K562 (cell line): ENCODE results near the gene TOP3A. TPM values are rescaled to one million over a fixed set of nuclear protein-coding genes. Genes with fewer than 3 reads are reported as not detected.

Source experiments
- ATAC-seq: fragments of 200-7000 bp; cut with Tn5 transposase; 3 replicates; pipeline ENCODE4 v1.9.1; 2020; ENCODE audit warnings: moderate library complexity
- BruUV-seq: library from RNA; stranded (reverse); fragments of 400-500 nt; replicated peaks from 2 replicates; lab custom pipeline; 2021; lab: Mats Ljungman, UMichigan
- CTCF ChIA-PET: fragments of 300-600 bp; formaldehyde crosslinking; extraction: SDS; loops from one replicate; lab custom pipeline; 2021; ENCODE audit warnings: low intra/inter-chr PET ratio; lab: Yijun Ruan, JAX
- POLR2A ChIA-PET: fragments of 300-600, 350-650 bp; sonication (Branson Sonifier 250); formaldehyde crosslinking; extraction: SDS; loops from one replicate; lab custom pipeline; 2021; ENCODE audit warnings: antibody characterized with exemption, inconsistent platforms; lab: Yijun Ruan, JAX
- DNase-seq, 4 experiments: peaks; one replicate each; pipeline versions ENCODE4 v3.0.0 to v3.0.0-alpha.2; 2011 to 2018; ENCODE audit warnings: low spot score in 3 of 4, mixed read lengths in 3 of 4; ENCODE audit errors: extremely low read depth in 1 of 4
- FAIRE-seq: peaks from 2 replicates; lab custom pipeline; 2011; peaks lifted over from hg19 to GRCh38; lab: Jason Lieb, UNC
- H2AFZ ChIP-seq: 2 replicates; pipeline ENCODE4 v1.6.0; 2011; ENCODE audit warnings: low read depth, low read length, control low read depth, inconsistent platforms
- H3K27ac ChIP-seq: fragments of 200-600 bp; 3 replicates; pipeline ENCODE4 v1.8.0; 2011; ENCODE audit warnings: low read depth, mild to moderate bottlenecking, control low read depth, inconsistent platforms, low read length, moderate library complexity, mixed read lengths; ENCODE audit errors: extremely low read depth
- H3K27me3 ChIP-seq, 2 experiments: fragments of 300-600 bp in 1 of 2; 2 replicates in 1 of 2; 3 replicates in 1 of 2; pipeline versions ENCODE4 v1.6.0 to v1.8.0; 2011; ENCODE audit warnings: inconsistent platforms in 2 of 2, low read length in 2 of 2, mild to moderate bottlenecking in 1 of 2, mixed read lengths in 1 of 2, moderate library complexity in 1 of 2; ENCODE audit not compliant: control insufficient read depth in 2 of 2, insufficient read depth in 2 of 2
- H3K36me3 ChIP-seq: fragments of 300-600 bp; 3 replicates; pipeline ENCODE4 v1.8.0; 2011; ENCODE audit warnings: mild to moderate bottlenecking, low read length, inconsistent platforms; ENCODE audit not compliant: control insufficient read depth, insufficient read depth
- H3K4me1 ChIP-seq, 2 experiments: fragments of 200-600 bp in 1 of 2; replicated peaks in 1 of 2; 2 replicates in 1 of 2; 3 replicates in 1 of 2; pipeline versions ENCODE4 v1.5.1 to v1.8.0; 2011; ENCODE audit warnings: inconsistent platforms in 2 of 2, low read length in 2 of 2, mild to moderate bottlenecking in 1 of 2, mixed read lengths in 1 of 2, moderate library complexity in 1 of 2; ENCODE audit not compliant: control insufficient read depth in 2 of 2, insufficient read depth in 2 of 2
- H3K4me2 ChIP-seq: 2 replicates; pipeline ENCODE4 v1.6.1; 2011; ENCODE audit warnings: low read length, control low read depth, inconsistent platforms, mixed read lengths; ENCODE audit not compliant: insufficient read depth
- H3K4me3 ChIP-seq: fragments of 200-600 bp; sonication (generic), shearing (Covaris generic); 2 replicates; pipeline ENCODE4 v1.5.1; 2016; ENCODE audit warnings: control low read depth, inconsistent platforms
- H3K79me2 ChIP-seq: fragments of 200-600 bp; 3 replicates; pipeline ENCODE4 v1.8.0; 2011; ENCODE audit warnings: low read length, inconsistent platforms; ENCODE audit not compliant: control insufficient read depth, insufficient read depth
- H3K9ac ChIP-seq, 2 experiments: 2 replicates each; pipeline versions ENCODE4 v1.6.0 to v1.6.1; 2011; ENCODE audit warnings: low read depth in 2 of 2, low read length in 2 of 2, control low read depth in 1 of 2, inconsistent platforms in 1 of 2, mild to moderate bottlenecking in 1 of 2, mixed read lengths in 1 of 2; ENCODE audit not compliant: insufficient read depth in 1 of 2
- H3K9me1 ChIP-seq: one replicate; pipeline ENCODE4 v1.6.0; 2011; ENCODE audit warnings: inconsistent platforms, mild to moderate bottlenecking, low read length, moderate library complexity; ENCODE audit not compliant: control insufficient read depth, insufficient read depth
- H3K9me3 ChIP-seq: replicated peaks from 2 replicates; pipeline ENCODE4 v1.5.1; 2011; ENCODE audit warnings: low read depth, low read length, inconsistent platforms; ENCODE audit not compliant: control insufficient read depth, insufficient read depth
- H4K20me1 ChIP-seq: replicated peaks from 2 replicates; pipeline ENCODE4 v1.6.1; 2011; ENCODE audit warnings: low read length, inconsistent platforms, mixed read lengths; ENCODE audit not compliant: control insufficient read depth, insufficient read depth
- HDAC1 ChIP-seq, 2 experiments: fragments of 450-650 bp; IDR thresholded peaks; 2 replicates each; pipeline ENCODE4 v1.6.1; 2016 to 2017; ENCODE audit warnings: inconsistent platforms in 1 of 2, mild to moderate bottlenecking in 1 of 2, moderate library complexity in 1 of 2
- HMG20B ChIP-seq: fragments of 250-450 bp; sonication (Bioruptor Pico); IDR thresholded peaks from 2 replicates; pipeline ENCODE4 v1.5.0; 2021; ENCODE audit warnings: mild to moderate bottlenecking
- KDM1A ChIP-seq, 2 experiments: fragments of 450-650 bp; IDR thresholded peaks; 2 replicates each; pipeline ENCODE4 v1.6.1; 2016; ENCODE audit warnings: mild to moderate bottlenecking in 2 of 2
- NFIC ChIP-seq: fragments of 450-650 bp; IDR thresholded peaks from 2 replicates; pipeline ENCODE4 v1.6.1; 2017; ENCODE audit warnings: mild to moderate bottlenecking, inconsistent platforms
- NR2F6 ChIP-seq: fragments of 450-650 bp; formaldehyde crosslinking; IDR thresholded peaks from 2 replicates; pipeline ENCODE4 v1.4.0; 2020; ENCODE audit warnings: mild to moderate bottlenecking
- RCOR1 ChIP-seq, 2 experiments: IDR thresholded peaks; 2 replicates each; pipeline ENCODE4 v1.6.1; 2012; ENCODE audit warnings: low read depth in 2 of 2, low read length in 2 of 2, borderline replicate concordance in 1 of 2, improper control_type of control experiment in 1 of 2
- TAF7 ChIP-seq: fragments of 450-650 bp; IDR thresholded peaks from 2 replicates; pipeline ENCODE4 v1.6.1; 2016; ENCODE audit warnings: missing genetic modification characterization, missing compliant biosample characterization
- ZBTB17 ChIP-seq: fragments of 450-650 bp; formaldehyde crosslinking; IDR thresholded peaks from 2 replicates; pipeline ENCODE4 v1.4.0; 2020; ENCODE audit warnings: mild to moderate bottlenecking
- ZNF785 ChIP-seq: fragments of 250-450 bp; sonication (Bioruptor Pico); IDR thresholded peaks from 2 replicates; pipeline ENCODE4 v1.4.0; 2020; ENCODE audit warnings: mild to moderate bottlenecking
- WGBS: fragments of 100-300 bp; shearing (Covaris generic); methylation state at CpG from one replicate; pipeline ENCODE4 v1.1.6; 2016; ENCODE audit warnings: low coverage, mixed read lengths; ENCODE audit not compliant: insufficient coverage; ENCODE audit errors: missing lambda C conversion rate; 5-methylcytosine and 5-hydroxymethylcytosine counted together
- in situ Hi-C: fragments of 300-500 bp; cut with MboI; formaldehyde crosslinking; loops from 4 replicates; pipeline ENCODE4 v1.15.0; 2018; ENCODE audit warnings: inconsistent platforms, mixed read lengths
- intact Hi-C: fragments of 100-400 bp; cut with micrococcal nuclease; formaldehyde crosslinking; loops from 2 replicates; pipeline ENCODE4 v1.14.2; 2022
- polyA plus RNA-seq, 8 experiments: library from polyadenylated mRNA; depleted of rRNA in 4 of 8; stranded (reverse) in 5 of 8; unstranded in 3 of 8; fragments of >200 nt; fragmentation: Nextera tagmentation in 2 of 8; fragmentation: Illumina TruSeq in 1 of 8; extraction: Ambion mirVana in 2 of 8; extraction: Trizol in 1 of 8; gene quantifications; 2 replicates each; pipeline versions ENCODE4 v1.2.1 to v1.2.3, GENCODE V29; 2011 to 2014; ENCODE audit warnings: inconsistent platforms in 1 of 8, missing spikeins in 1 of 8
- total RNA-seq, 7 experiments: library from RNA; depleted of rRNA in 6 of 7; stranded (reverse); fragments of >200 nt in 6 of 7; fragmentation: Illumina TruSeq in 2 of 7; extraction: Trizol in 2 of 7; gene quantifications; 2 replicates each; pipeline versions ENCODE4 v1.2.1 to v1.2.3, GENCODE V29; 2011 to 2021; ENCODE audit warnings: low replicate concordance in 1 of 7
- TF ChIP-seq, protein P1 (sequence below): fragments of 200-600 bp; sonication (generic); IDR thresholded peaks from one replicate; pipeline ENCODE4 v1.6.1; 2012; ENCODE audit warnings: mild to moderate bottlenecking, low read depth, low read length, inconsistent platforms

The TOP3A gene
- total and polyA plus RNA-seq, 9 of the 15 experiments (the other 6 are each of a cell fraction or from before 2014, with no cell fraction given) = 5.2 to 49.7 (median 24.7) TPM

- in situ Hi-C loops = no loop called here
- H3K9me3 ChIP-seq = no peaks in the 10 kb centered on the region
- H3K4me2 ChIP-seq = no peak overlapping the region
- H3K4me3 ChIP-seq = no peak overlapping the region
- H3K36me3 ChIP-seq = peaks cover 11% of the 10 kb centered on the region; the same call in 1 of the 3 replicates
- no peak for DNase-seq
- no peak overlapping the region for H3K9ac ChIP-seq
- POLR2A ChIA-PET = no interaction called here
- TF ChIP-seq KDM1A (IDR thresholded peaks at IDR 0.05) (peak; percentile 81 to 84), NFIC (0 out of 2 replicates have a peak, but pooled peaks have one; percentile 21), ZBTB17 (CRISPR knock-in tag) (no peak), RCOR1 (IDR thresholded peaks at IDR 0.05; ENCODE audit: borderline replicate concordance in 1 of 2, low read depth in 2 of 2, low read length in 2 of 2) (peak in 1 of 2 experiments; percentile 48; a peak in 1 of 4 replicates), NR2F6 (CRISPR knock-in tag) (no peak), HDAC1 (IDR thresholded peaks at IDR 0.05) (0 out of 4 replicates have a peak, but pooled peaks of 1 of the 2 experiments have one; percentile 31), ZNF785 (no peak), TAF7 (tag) (no peak), HMG20B (CRISPR knock-in tag) (no peak)
- TF ChIP-seq, protein P1, sequence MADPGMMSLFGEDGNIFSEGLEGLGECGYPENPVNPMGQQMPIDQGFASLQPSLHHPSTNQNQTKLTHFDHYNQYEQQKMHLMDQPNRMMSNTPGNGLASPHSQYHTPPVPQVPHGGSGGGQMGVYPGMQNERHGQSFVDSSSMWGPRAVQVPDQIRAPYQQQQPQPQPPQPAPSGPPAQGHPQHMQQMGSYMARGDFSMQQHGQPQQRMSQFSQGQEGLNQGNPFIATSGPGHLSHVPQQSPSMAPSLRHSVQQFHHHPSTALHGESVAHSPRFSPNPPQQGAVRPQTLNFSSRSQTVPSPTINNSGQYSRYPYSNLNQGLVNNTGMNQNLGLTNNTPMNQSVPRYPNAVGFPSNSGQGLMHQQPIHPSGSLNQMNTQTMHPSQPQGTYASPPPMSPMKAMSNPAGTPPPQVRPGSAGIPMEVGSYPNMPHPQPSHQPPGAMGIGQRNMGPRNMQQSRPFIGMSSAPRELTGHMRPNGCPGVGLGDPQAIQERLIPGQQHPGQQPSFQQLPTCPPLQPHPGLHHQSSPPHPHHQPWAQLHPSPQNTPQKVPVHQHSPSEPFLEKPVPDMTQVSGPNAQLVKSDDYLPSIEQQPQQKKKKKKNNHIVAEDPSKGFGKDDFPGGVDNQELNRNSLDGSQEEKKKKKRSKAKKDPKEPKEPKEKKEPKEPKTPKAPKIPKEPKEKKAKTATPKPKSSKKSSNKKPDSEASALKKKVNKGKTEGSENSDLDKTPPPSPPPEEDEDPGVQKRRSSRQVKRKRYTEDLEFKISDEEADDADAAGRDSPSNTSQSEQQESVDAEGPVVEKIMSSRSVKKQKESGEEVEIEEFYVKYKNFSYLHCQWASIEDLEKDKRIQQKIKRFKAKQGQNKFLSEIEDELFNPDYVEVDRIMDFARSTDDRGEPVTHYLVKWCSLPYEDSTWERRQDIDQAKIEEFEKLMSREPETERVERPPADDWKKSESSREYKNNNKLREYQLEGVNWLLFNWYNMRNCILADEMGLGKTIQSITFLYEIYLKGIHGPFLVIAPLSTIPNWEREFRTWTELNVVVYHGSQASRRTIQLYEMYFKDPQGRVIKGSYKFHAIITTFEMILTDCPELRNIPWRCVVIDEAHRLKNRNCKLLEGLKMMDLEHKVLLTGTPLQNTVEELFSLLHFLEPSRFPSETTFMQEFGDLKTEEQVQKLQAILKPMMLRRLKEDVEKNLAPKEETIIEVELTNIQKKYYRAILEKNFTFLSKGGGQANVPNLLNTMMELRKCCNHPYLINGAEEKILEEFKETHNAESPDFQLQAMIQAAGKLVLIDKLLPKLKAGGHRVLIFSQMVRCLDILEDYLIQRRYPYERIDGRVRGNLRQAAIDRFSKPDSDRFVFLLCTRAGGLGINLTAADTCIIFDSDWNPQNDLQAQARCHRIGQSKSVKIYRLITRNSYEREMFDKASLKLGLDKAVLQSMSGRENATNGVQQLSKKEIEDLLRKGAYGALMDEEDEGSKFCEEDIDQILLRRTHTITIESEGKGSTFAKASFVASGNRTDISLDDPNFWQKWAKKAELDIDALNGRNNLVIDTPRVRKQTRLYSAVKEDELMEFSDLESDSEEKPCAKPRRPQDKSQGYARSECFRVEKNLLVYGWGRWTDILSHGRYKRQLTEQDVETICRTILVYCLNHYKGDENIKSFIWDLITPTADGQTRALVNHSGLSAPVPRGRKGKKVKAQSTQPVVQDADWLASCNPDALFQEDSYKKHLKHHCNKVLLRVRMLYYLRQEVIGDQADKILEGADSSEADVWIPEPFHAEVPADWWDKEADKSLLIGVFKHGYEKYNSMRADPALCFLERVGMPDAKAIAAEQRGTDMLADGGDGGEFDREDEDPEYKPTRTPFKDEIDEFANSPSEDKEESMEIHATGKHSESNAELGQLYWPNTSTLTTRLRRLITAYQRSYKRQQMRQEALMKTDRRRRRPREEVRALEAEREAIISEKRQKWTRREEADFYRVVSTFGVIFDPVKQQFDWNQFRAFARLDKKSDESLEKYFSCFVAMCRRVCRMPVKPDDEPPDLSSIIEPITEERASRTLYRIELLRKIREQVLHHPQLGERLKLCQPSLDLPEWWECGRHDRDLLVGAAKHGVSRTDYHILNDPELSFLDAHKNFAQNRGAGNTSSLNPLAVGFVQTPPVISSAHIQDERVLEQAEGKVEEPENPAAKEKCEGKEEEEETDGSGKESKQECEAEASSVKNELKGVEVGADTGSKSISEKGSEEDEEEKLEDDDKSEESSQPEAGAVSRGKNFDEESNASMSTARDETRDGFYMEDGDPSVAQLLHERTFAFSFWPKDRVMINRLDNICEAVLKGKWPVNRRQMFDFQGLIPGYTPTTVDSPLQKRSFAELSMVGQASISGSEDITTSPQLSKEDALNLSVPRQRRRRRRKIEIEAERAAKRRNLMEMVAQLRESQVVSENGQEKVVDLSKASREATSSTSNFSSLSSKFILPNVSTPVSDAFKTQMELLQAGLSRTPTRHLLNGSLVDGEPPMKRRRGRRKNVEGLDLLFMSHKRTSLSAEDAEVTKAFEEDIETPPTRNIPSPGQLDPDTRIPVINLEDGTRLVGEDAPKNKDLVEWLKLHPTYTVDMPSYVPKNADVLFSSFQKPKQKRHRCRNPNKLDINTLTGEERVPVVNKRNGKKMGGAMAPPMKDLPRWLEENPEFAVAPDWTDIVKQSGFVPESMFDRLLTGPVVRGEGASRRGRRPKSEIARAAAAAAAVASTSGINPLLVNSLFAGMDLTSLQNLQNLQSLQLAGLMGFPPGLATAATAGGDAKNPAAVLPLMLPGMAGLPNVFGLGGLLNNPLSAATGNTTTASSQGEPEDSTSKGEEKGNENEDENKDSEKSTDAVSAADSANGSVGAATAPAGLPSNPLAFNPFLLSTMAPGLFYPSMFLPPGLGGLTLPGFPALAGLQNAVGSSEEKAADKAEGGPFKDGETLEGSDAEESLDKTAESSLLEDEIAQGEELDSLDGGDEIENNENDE = no peak
- TF ChIP-seq, all 486 proteins: peak for 4
- Histone ChIP-seq H3K4me1 (peaks cover 0 to 14% of the 10 kb centered on the region in 2 experiments; a peak in 2 of 5 replicates), H4K20me1 (no peaks in the 10 kb centered on the region), H3K79me2 (peaks cover 18% of the 10 kb centered on the region), H3K27me3 (no peaks in the 10 kb centered on the region), H2AFZ (no peak overlapping the region), H3K27ac (no peak overlapping the region), H3K9me1 (no peaks in the 10 kb centered on the region)
- intact Hi-C loops = no loop called here
- no TSS peak for BruUV-seq
- ATAC-seq (no peak), FAIRE-seq (no peak)
- CTCF ChIA-PET = no interaction called here
- 84% methylated on average over 7 of the region's 8 CpGs for WGBS
These were observed 45.7 kb upstream of the TOP3A start for GRCh38 chr17:18360518-18360917.
